H9 (cell line): ENCODE measurements around the gene MEIS2. TPM values are rescaled to one million over a fixed set of nuclear protein-coding genes. Genes with fewer than 3 reads are reported as not detected.

ENCODE experiments used
- DNase-seq: peaks from one replicate; pipeline ENCODE4 v3.0.0-alpha.2; 2017
- H2AFZ ChIP-seq: one replicate; pipeline ENCODE4 v1.6.1; 2013; ENCODE audit warnings: mild to moderate bottlenecking, low read length, control low read depth, moderate library complexity
- H2AK5ac ChIP-seq: 2 replicates; pipeline ENCODE4 v1.6.1; 2013; ENCODE audit warnings: low read length, control low read depth, mixed read lengths; ENCODE audit not compliant: insufficient read length
- H2BK120ac ChIP-seq: one replicate; pipeline ENCODE4 v1.6.1; 2013; ENCODE audit warnings: low read depth, mild to moderate bottlenecking, low read length, control low read depth, inconsistent platforms; ENCODE audit not compliant: poor library complexity, severe bottlenecking
- H2BK12ac ChIP-seq: 2 replicates; pipeline ENCODE4 v1.6.1; 2013; ENCODE audit warnings: low read length, control low read depth, mixed read lengths, low read depth; ENCODE audit not compliant: insufficient read length
- H2BK15ac ChIP-seq: 2 replicates; pipeline ENCODE4 v1.6.1; 2013; ENCODE audit warnings: low read depth, low read length, control low read depth
- H2BK20ac ChIP-seq: one replicate; pipeline ENCODE4 v1.6.1; 2013; ENCODE audit warnings: low read depth, mild to moderate bottlenecking, low read length, control low read depth, inconsistent platforms; ENCODE audit not compliant: poor library complexity, severe bottlenecking
- H2BK5ac ChIP-seq: 2 replicates; pipeline ENCODE4 v1.6.1; 2013; ENCODE audit warnings: low read length, control low read depth, mixed read lengths; ENCODE audit not compliant: insufficient read length
- H3K14ac ChIP-seq: 2 replicates; pipeline ENCODE4 v1.6.1; 2013; ENCODE audit warnings: low read length, control low read depth; ENCODE audit not compliant: insufficient read depth
- H3K18ac ChIP-seq: 2 replicates; pipeline ENCODE4 v1.6.1; 2013; ENCODE audit warnings: low read depth, mild to moderate bottlenecking, mixed read lengths, low read length, control low read depth; ENCODE audit not compliant: insufficient read length
- H3K23ac ChIP-seq: 2 replicates; pipeline ENCODE4 v1.6.1; 2013; ENCODE audit warnings: low read length, control low read depth, mixed read lengths, low read depth; ENCODE audit not compliant: insufficient read length
- H3K23me2 ChIP-seq: 2 replicates; pipeline ENCODE4 v1.6.1; 2013; ENCODE audit warnings: low read depth, mild to moderate bottlenecking, mixed read lengths, low read length, control low read depth; ENCODE audit not compliant: insufficient read length, poor library complexity, severe bottlenecking
- H3K27ac ChIP-seq: 2 replicates; pipeline ENCODE4 v1.5.1; 2013; ENCODE audit warnings: low read length, control low read depth, mixed read lengths, low read depth; ENCODE audit not compliant: insufficient read length
- H3K27me3 ChIP-seq: 2 replicates; pipeline ENCODE4 v1.6.1; 2013; ENCODE audit warnings: low read length, control low read depth, inconsistent platforms; ENCODE audit not compliant: insufficient read depth
- H3K4ac ChIP-seq: 2 replicates; pipeline ENCODE4 v1.6.1; 2013; ENCODE audit warnings: low read depth, mild to moderate bottlenecking, control low read depth, inconsistent platforms, low read length, moderate library complexity
- H3K4me1 ChIP-seq: 2 replicates; pipeline ENCODE4 v1.6.1; 2013; ENCODE audit warnings: low read length, control low read depth, inconsistent platforms; ENCODE audit not compliant: insufficient read depth
- H3K4me2 ChIP-seq: 2 replicates; pipeline ENCODE4 v1.6.1; 2013; ENCODE audit warnings: low read length, control low read depth, mixed read lengths; ENCODE audit not compliant: insufficient read length, insufficient read depth
- H3K56ac ChIP-seq: 2 replicates; pipeline ENCODE4 v1.6.1; 2013; ENCODE audit warnings: low read depth, mild to moderate bottlenecking, mixed read lengths, low read length, control low read depth; ENCODE audit not compliant: insufficient read length
- H3K79me1 ChIP-seq: 2 replicates; pipeline ENCODE4 v1.6.1; 2013; ENCODE audit warnings: low read depth, mild to moderate bottlenecking, moderate library complexity, low read length, control low read depth, inconsistent platforms; ENCODE audit not compliant: insufficient read depth, poor library complexity, severe bottlenecking
- H3K79me2 ChIP-seq: 2 replicates; pipeline ENCODE4 v1.6.1; 2013; ENCODE audit warnings: low read length, control low read depth, inconsistent platforms; ENCODE audit not compliant: insufficient read depth
- H3K9ac ChIP-seq: 2 replicates; pipeline ENCODE4 v1.6.1; 2013; ENCODE audit warnings: low read length, control low read depth, mixed read lengths; ENCODE audit not compliant: insufficient read length; ENCODE audit errors: extremely low read depth
- H3K9me3 ChIP-seq: one replicate; pipeline ENCODE4 v1.6.1; 2013; ENCODE audit warnings: low read depth, low read length, inconsistent platforms; ENCODE audit not compliant: control insufficient read depth
- H3T11ph ChIP-seq: one replicate; pipeline ENCODE4 v1.6.1; 2013; ENCODE audit warnings: mild to moderate bottlenecking, low read length, control low read depth, inconsistent platforms
- H4K20me1 ChIP-seq: one replicate; pipeline ENCODE4 v1.6.1; 2013; ENCODE audit not compliant: control insufficient read depth, insufficient read length, insufficient read depth
- H4K5ac ChIP-seq: 2 replicates; pipeline ENCODE4 v1.6.1; 2013; ENCODE audit warnings: low read depth, mild to moderate bottlenecking, mixed read lengths, low read length, control low read depth; ENCODE audit not compliant: insufficient read length
- H4K8ac ChIP-seq: replicated peaks from 2 replicates; pipeline ENCODE4 v1.6.1; 2013; ENCODE audit warnings: low read length, control low read depth, mixed read lengths, low read depth; ENCODE audit not compliant: insufficient read length
- H4K91ac ChIP-seq: 2 replicates; pipeline ENCODE4 v1.6.1; 2013; ENCODE audit warnings: low read depth, mild to moderate bottlenecking, moderate library complexity, mixed read lengths, low read length, control low read depth; ENCODE audit not compliant: insufficient read length
- H3K27ac Mint-ChIP-seq, 3 experiments: 2 replicates in 2 of 3; 3 replicates in 1 of 3; pipeline ENCODE4 v1.8.0; 2020 to 2021; ENCODE audit warnings: mixed read lengths in 3 of 3, mild to moderate bottlenecking in 1 of 3, moderate library complexity in 1 of 3
- H3K27me3 Mint-ChIP-seq: 2 replicates; pipeline ENCODE4 v1.8.0; 2021; ENCODE audit warnings: low read depth, mild to moderate bottlenecking, moderate library complexity, mixed read lengths
- H3K36me3 Mint-ChIP-seq, 3 experiments: 2 replicates in 2 of 3; 3 replicates in 1 of 3; pipeline ENCODE4 v1.8.0; 2020 to 2021; ENCODE audit warnings: low read depth in 3 of 3, mixed read lengths in 3 of 3; ENCODE audit not compliant: insufficient read depth in 1 of 3
- H3K4me1 Mint-ChIP-seq, 2 experiments: 2 replicates each; pipeline ENCODE4 v1.8.0; 2020; ENCODE audit warnings: mixed read lengths in 2 of 2
- H3K4me3 Mint-ChIP-seq, 2 experiments: 2 replicates in 1 of 2; 3 replicates in 1 of 2; pipeline ENCODE4 v1.8.0; 2020 to 2021; ENCODE audit warnings: mild to moderate bottlenecking in 2 of 2, mixed read lengths in 2 of 2, moderate library complexity in 1 of 2
- H3K9me3 Mint-ChIP-seq, 2 experiments: 2 replicates in 1 of 2; 3 replicates in 1 of 2; pipeline ENCODE4 v1.8.0; 2020; ENCODE audit warnings: mild to moderate bottlenecking in 2 of 2, mixed read lengths in 2 of 2, moderate library complexity in 1 of 2
- WGBS: extraction: QIAGEN DNeasy Blood & Tissue Kit; methylation state at CpG from one replicate; pipeline ENCODE4 v1.1.7; 2013; ENCODE audit warnings: missing lambda C conversion rate, low lambda C conversion rate, mixed read lengths; ENCODE audit not compliant: insufficient read length; ENCODE audit errors: extremely low coverage; 5-methylcytosine and 5-hydroxymethylcytosine counted together
- total RNA-seq: library from RNA; stranded (reverse); gene quantifications from 2 replicates; pipeline ENCODE4 v1.2.1, GENCODE V29; 2021
- TF ChIP-seq, protein P1 (sequence below): fragments of 200-600 bp; sonication (generic); conservative IDR thresholded peaks from 3 replicates; pipeline ENCODE4 v1.8.0; 2021; ENCODE audit warnings: antibody characterized with exemption, mild to moderate bottlenecking

Gene MEIS2
- total RNA-seq, 1 experiment from 2014 or later: 0.35 TPM

- Histone ChIP-seq H3T11ph (no peak overlapping the region), H2BK15ac (no peak overlapping the region), H3K4me1 (no peaks in the 10 kb centered on the region; the same call in 1 of the 2 replicates), H2AFZ (no peak overlapping the region), H3K23ac (no peak overlapping the region), H2BK5ac (no peak overlapping the region), H3K27me3 (no peaks in the 10 kb centered on the region), H3K9me3 (no peaks in the 10 kb centered on the region), H3K14ac (no peak overlapping the region), H3K4me2 (no peak overlapping the region), H4K8ac (no peak overlapping the region), H3K27ac (no peak overlapping the region), H3K79me1 (no peaks in the 10 kb centered on the region), H3K23me2 (no peaks in the 10 kb centered on the region), H4K91ac (no peak overlapping the region), H2BK20ac (no peak overlapping the region), H2AK5ac (no peak overlapping the region), H3K56ac (no peak overlapping the region), H3K79me2 (no peaks in the 10 kb centered on the region), H3K4ac (no peak overlapping the region), H4K5ac (no peak overlapping the region), H4K20me1 (no peaks in the 10 kb centered on the region), H3K18ac (no peak overlapping the region), H2BK120ac (no peak overlapping the region), H3K9ac (no peak overlapping the region), H2BK12ac (no peak overlapping the region)
- Mint-ChIP-seq H3K4me3 (no peak overlapping the region), H3K27ac (no peak overlapping the region), H3K36me3 (no peaks in the 10 kb centered on the region), H3K4me1 (peaks cover 7 to 14% of the 10 kb centered on the region in 2 experiments), H3K27me3 (0 out of 2 replicates have a peak, but pooled peaks cover 2% of the 10 kb centered on the region), H3K9me3 (no peaks in the 10 kb centered on the region)
- TF ChIP-seq, protein P1, sequence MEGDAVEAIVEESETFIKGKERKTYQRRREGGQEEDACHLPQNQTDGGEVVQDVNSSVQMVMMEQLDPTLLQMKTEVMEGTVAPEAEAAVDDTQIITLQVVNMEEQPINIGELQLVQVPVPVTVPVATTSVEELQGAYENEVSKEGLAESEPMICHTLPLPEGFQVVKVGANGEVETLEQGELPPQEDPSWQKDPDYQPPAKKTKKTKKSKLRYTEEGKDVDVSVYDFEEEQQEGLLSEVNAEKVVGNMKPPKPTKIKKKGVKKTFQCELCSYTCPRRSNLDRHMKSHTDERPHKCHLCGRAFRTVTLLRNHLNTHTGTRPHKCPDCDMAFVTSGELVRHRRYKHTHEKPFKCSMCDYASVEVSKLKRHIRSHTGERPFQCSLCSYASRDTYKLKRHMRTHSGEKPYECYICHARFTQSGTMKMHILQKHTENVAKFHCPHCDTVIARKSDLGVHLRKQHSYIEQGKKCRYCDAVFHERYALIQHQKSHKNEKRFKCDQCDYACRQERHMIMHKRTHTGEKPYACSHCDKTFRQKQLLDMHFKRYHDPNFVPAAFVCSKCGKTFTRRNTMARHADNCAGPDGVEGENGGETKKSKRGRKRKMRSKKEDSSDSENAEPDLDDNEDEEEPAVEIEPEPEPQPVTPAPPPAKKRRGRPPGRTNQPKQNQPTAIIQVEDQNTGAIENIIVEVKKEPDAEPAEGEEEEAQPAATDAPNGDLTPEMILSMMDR: no peak
- no CpG with 5 or more reads among the region's 4 CpGs for WGBS
- no peak for DNase-seq
These were observed 150.0 kb downstream of the MEIS2 start for GRCh38 chr15:36950371-36950770.
